Prostate gland (tissue), 2 donors: ENCODE data around the gene PTPRCAP. TPM values are rescaled to one million over a fixed set of nuclear protein-coding genes. Genes with fewer than 3 reads are reported as not detected.
A peak's percentile ranks its signal among the peaks of the same experiment; 100 is the strongest.

Experiments
- DNase-seq: peaks from one replicate; pipeline ENCODE4 v3.0.0-alpha.2; 2019; ENCODE audit warnings: low spot score
- H3K27ac ChIP-seq, 2 donors: fragments of 200-600 bp; sonication (generic); 2 replicates each; pipeline ENCODE4 v1.5.1; 2017 to 2019
- H3K27me3 ChIP-seq: fragments of 200-600 bp; sonication (generic); replicated peaks from 2 replicates; pipeline ENCODE4 v1.5.1; 2019; ENCODE audit not compliant: insufficient read depth
- H3K36me3 ChIP-seq, 2 donors: fragments of 200-600 bp; sonication (generic); 1 replicate in 1 of 2; 2 replicates in 1 of 2; pipeline versions ENCODE4 v1.5.1 to v1.8.1; 2017 to 2019
- H3K4me1 ChIP-seq: fragments of 200-600 bp; sonication (generic); replicated peaks from 2 replicates; pipeline ENCODE4 v1.5.1; 2019
- H3K4me3 ChIP-seq, 2 donors: fragments of 200-600 bp; sonication (generic); 2 replicates each; pipeline ENCODE4 v1.5.1; 2017 to 2019
- H3K9me3 ChIP-seq: fragments of 200-600 bp; sonication (generic); 2 replicates; pipeline ENCODE4 v1.5.1; 2017
- CTCF ChIP-seq, 4 experiments: fragments of 200-600 bp in 2 of 4; fragments of 450-650 bp in 2 of 4; sonication (generic) in 2 of 4; IDR thresholded peaks; 1 replicate in 3 of 4; 2 replicates in 1 of 4; pipeline ENCODE4 v1.5.1; 2016 to 2019; ENCODE audit warnings: antibody characterized with exemption in 4 of 4, mild to moderate bottlenecking in 2 of 4, moderate library complexity in 2 of 4
- POLR2A ChIP-seq: fragments of 450-650 bp; IDR thresholded peaks from one replicate; pipeline ENCODE4 v1.6.1; 2016; ENCODE audit warnings: antibody characterized with exemption, mild to moderate bottlenecking
- POLR2AphosphoS5 ChIP-seq: sonication (generic); formaldehyde crosslinking; IDR thresholded peaks from one replicate; pipeline ENCODE4 v1.6.1; 2017; ENCODE audit warnings: antibody characterized with exemption
- WGBS: methylation state at CpG from one replicate; pipeline ENCODE4 v1.1.5; 2018; 5-methylcytosine and 5-hydroxymethylcytosine counted together
- intact Hi-C: fragments of 100-400 bp; cut with DNase I; formaldehyde crosslinking; loops from one replicate; pipeline ENCODE4 v1.14.2; 2022
- total RNA-seq, 2 donors: library from RNA; depleted of rRNA; stranded (reverse); fragments of >200 nt; gene quantifications; one replicate each; pipeline ENCODE4 v1.1.0, GENCODE V29; 2016

Gene PTPRCAP
- total RNA-seq, 2 donors from 2014 or later: 2.9 to 5.9 TPM

- intact Hi-C loops: no loop called here
- 81% methylated on average over 8 of the region's 8 CpGs for WGBS
- peaks cover 4% of the 10 kb centered on the region for H3K4me1 ChIP-seq
- peaks cover 0 to 4% of the 10 kb centered on the region in 2 donors for H3K36me3 ChIP-seq
- H3K9me3 ChIP-seq: no peaks in the 10 kb centered on the region
- H3K4me3 ChIP-seq: no peak overlapping the region
- H3K27me3 ChIP-seq: no peaks in the 10 kb centered on the region
- no peak for DNase-seq
- no peak overlapping the region for H3K27ac ChIP-seq
- TF ChIP-seq POLR2AphosphoS5: no peak
Measured at GRCh38 chr11:67470337-67471002, 33.0 kb upstream of the PTPRCAP start.

GRCh38 chr11:67469508-67469811 is 32.0 kb upstream of the PTPRCAP start:
- 6% methylated on average over 9 of the region's 9 CpGs for WGBS
- TF ChIP-seq POLR2A (no peak), POLR2AphosphoS5 (no peak), CTCF (IDR thresholded peaks at IDR 0.05) (no peak)
- intact Hi-C loops: loop anchor here (5.0 kb wide), 1 partner anchor 67 kb away; the partner anchor contains the start of genes PPP1CA and TBC1D10C
- H3K9me3 ChIP-seq: no peaks in the 10 kb centered on the region
- H3K36me3 ChIP-seq: peaks cover 0 to 4% of the 10 kb centered on the region in 2 donors
- peak overlapping the region; percentile 89 to 92 for H3K27ac ChIP-seq
- peak overlapping the region; percentile 84 to 87 for H3K4me3 ChIP-seq
- peaks cover 6% of the 10 kb centered on the region for H3K4me1 ChIP-seq
- no peaks in the 10 kb centered on the region for H3K27me3 ChIP-seq
- DNase-seq: no peak

- H3K27ac ChIP-seq: peak within 1 kb of the TSS; percentile 89 to 92
- TF ChIP-seq POLR2AphosphoS5 (peak; percentile 92), POLR2A (peak; percentile 80), CTCF (IDR thresholded peaks at IDR 0.05) (peak; percentile 24 to 63 (median 48))
Measured at GRCh38 chr11:67468759-67469507, 31.5 kb upstream of the PTPRCAP start, which contains the start of gene TMEM134. TMEM134 (minus strand) TSS chr11:67469251; CDS start chr11:67469192, 59 bp downstream.

GRCh38 chr11:67468456-67468758 is 30.9 kb upstream of the PTPRCAP start:
- Histone ChIP-seq H3K36me3 (peaks cover 0 to 4% of the 10 kb centered on the region in 2 donors), H3K27ac (peak overlapping the region; percentile 89 to 92), H3K4me1 (peaks cover 6% of the 10 kb centered on the region), H3K9me3 (no peaks in the 10 kb centered on the region), H3K27me3 (no peaks in the 10 kb centered on the region), H3K4me3 (peak overlapping the region; percentile 84 to 87)
- intact Hi-C loops: loop anchor here (5.0 kb wide), 1 partner anchor 66 kb away; the partner anchor contains the start of genes PPP1CA and TBC1D10C
- DNase-seq: no peak
- TF ChIP-seq POLR2A: no peak
- TF ChIP-seq POLR2AphosphoS5: no peak
- no peak for TF ChIP-seq CTCF (IDR thresholded peaks at IDR 0.05)
- WGBS: 3% methylated on average over 6 of the region's 6 CpGs

More at GRCh38 chr11:67468759-67469507, 31.5 kb upstream of the PTPRCAP start, which contains the start of gene TMEM134:
- Histone ChIP-seq H3K36me3 (peaks cover 0 to 4% of the 10 kb centered on the region in 2 donors), H3K27me3 (no peaks in the 10 kb centered on the region), H3K4me1 (peaks cover 6% of the 10 kb centered on the region), H3K4me3 (peak within 1 kb of the TSS; percentile 84 to 87), H3K9me3 (no peaks in the 10 kb centered on the region)
- under 1% methylated on average over 36 of the region's 76 CpGs for WGBS
- intact Hi-C loops: loop anchor here (5.0 kb wide), 1 partner anchor 67 kb away; the partner anchor contains the start of genes PPP1CA and TBC1D10C
- peak; percentile 90 for DNase-seq

GRCh38 chr11:67468056-67468455 is 30.6 kb upstream of the PTPRCAP start:
- peaks cover 0 to 4% of the 10 kb centered on the region in 2 donors for H3K36me3 ChIP-seq
- 11% methylated on average over 5 of the region's 5 CpGs for WGBS
- H3K27ac ChIP-seq: peak overlapping the region; percentile 89 to 92
- TF ChIP-seq POLR2AphosphoS5 (peak; percentile 92), POLR2A (peak; percentile 80), CTCF (IDR thresholded peaks at IDR 0.05) (no peak)
- no peaks in the 10 kb centered on the region for H3K27me3 ChIP-seq
- H3K9me3 ChIP-seq: no peaks in the 10 kb centered on the region
- peak; percentile 95 for DNase-seq
- H3K4me3 ChIP-seq: peak overlapping the region; percentile 84 to 87
- intact Hi-C loops: loop anchor here (5.0 kb wide), 1 partner anchor 66 kb away; the partner anchor contains the start of genes PPP1CA and TBC1D10C
- peaks cover 6% of the 10 kb centered on the region for H3K4me1 ChIP-seq
